ENCODE data around the gene RGL1. TPM values are rescaled to one million over a fixed set of nuclear protein-coding genes. Genes with fewer than 3 reads are reported as not detected.

The RGL1 gene
- total RNA-seq, 1 experiment from 2014 or later, result 1.3 TPM

- Histone ChIP-seq H3K9me2 (ENCODE audit: insufficient read depth) (no peaks in the 10 kb centered on the region), H2AFZ (ENCODE audit: low read depth, low read length, poor library complexity, severe bottlenecking) (no peak overlapping the region), H3K9me3 (ENCODE audit: control insufficient read depth in 1 of 2, insufficient read depth in 1 of 2, low read depth in 1 of 2, low read length in 2 of 2) (peaks cover 0 to 6% of the 10 kb centered on the region in 2 experiments; a peak in 1 of 4 replicates), H4K20me1 (ENCODE audit: insufficient read depth) (no peaks in the 10 kb centered on the region), H3K9ac (ENCODE audit: low read length) (no peak overlapping the region), H3K27me3 (ENCODE audit: insufficient read depth, low read length) (no peaks in the 10 kb centered on the region), H3K36me3 (ENCODE audit: control insufficient read depth in 1 of 2, insufficient read depth in 2 of 2, low read length in 2 of 2) (no peaks in the 10 kb centered on the region), H3K79me2 (ENCODE audit: insufficient read depth, low read length) (no peaks in the 10 kb centered on the region), H3K27ac (ENCODE audit: low read depth, low read length) (no peak overlapping the region), H3K4me2 (ENCODE audit: low read length) (no peak overlapping the region), H3K4me1 (ENCODE audit: control insufficient read depth in 1 of 2, insufficient read depth in 2 of 2, low read length in 2 of 2) (no peaks in the 10 kb centered on the region), H3K4me3 (replicated peaks in 1 of 2; ENCODE audit: low read depth in 1 of 2, low read length in 2 of 2) (no peak overlapping the region)
- TF ChIP-seq TCF7L2 (IDR thresholded peaks at IDR 0.05; ENCODE audit: borderline replicate concordance, extremely low read depth, insufficient read depth, insufficient read length), result no peak
- TF ChIP-seq, protein P1, sequence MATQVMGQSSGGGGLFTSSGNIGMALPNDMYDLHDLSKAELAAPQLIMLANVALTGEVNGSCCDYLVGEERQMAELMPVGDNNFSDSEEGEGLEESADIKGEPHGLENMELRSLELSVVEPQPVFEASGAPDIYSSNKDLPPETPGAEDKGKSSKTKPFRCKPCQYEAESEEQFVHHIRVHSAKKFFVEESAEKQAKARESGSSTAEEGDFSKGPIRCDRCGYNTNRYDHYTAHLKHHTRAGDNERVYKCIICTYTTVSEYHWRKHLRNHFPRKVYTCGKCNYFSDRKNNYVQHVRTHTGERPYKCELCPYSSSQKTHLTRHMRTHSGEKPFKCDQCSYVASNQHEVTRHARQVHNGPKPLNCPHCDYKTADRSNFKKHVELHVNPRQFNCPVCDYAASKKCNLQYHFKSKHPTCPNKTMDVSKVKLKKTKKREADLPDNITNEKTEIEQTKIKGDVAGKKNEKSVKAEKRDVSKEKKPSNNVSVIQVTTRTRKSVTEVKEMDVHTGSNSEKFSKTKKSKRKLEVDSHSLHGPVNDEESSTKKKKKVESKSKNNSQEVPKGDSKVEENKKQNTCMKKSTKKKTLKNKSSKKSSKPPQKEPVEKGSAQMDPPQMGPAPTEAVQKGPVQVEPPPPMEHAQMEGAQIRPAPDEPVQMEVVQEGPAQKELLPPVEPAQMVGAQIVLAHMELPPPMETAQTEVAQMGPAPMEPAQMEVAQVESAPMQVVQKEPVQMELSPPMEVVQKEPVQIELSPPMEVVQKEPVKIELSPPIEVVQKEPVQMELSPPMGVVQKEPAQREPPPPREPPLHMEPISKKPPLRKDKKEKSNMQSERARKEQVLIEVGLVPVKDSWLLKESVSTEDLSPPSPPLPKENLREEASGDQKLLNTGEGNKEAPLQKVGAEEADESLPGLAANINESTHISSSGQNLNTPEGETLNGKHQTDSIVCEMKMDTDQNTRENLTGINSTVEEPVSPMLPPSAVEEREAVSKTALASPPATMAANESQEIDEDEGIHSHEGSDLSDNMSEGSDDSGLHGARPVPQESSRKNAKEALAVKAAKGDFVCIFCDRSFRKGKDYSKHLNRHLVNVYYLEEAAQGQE (IDR thresholded peaks at IDR 0.05; ENCODE audit: low read depth), result no peak
- no TSS peak for BruUV-seq (replicated peaks)
- ChIA-PET CTCF (no interaction called here), RAD21 (ENCODE audit: low non-redundant PET in 1 of 2, low total read pairs in 2 of 2, uncharacterized antibody in 2 of 2, unreplicated experiment in 2 of 2) (no interaction called here), POLR2A (no interaction called here)
- intact Hi-C loops (cut with micrococcal nuclease), result no loop called here
- no peak for ATAC-seq
- no peak for DNase-seq (ENCODE audit: low read depth, low spot score)
Measured at GRCh38 chr1:183773482-183774274, 31.2 kb upstream of the RGL1 start.

DNA sequence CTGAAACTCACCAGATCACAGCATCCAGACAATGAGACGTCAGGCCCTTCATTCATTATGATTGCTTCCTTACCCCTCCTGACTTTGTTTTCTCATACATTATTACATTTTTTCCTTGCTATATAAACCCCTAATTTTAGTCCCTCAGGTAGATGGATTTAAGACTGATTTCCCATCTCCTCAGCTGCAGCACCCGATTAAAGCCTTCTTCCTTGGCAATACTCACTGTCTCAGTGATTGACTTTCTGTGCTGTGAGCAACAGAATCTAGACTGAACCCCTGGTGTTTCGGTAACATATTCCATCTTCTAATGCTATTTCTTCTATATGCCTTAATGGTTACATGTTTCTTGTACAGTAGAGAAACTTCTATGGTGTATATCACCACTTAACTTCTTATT is 30.0 kb upstream of the RGL1 start:
- Histone ChIP-seq H3K79me2 (ENCODE audit: insufficient read depth, low read length) (no peaks in the 10 kb centered on the region), H3K27me3 (ENCODE audit: insufficient read depth, low read length) (no peaks in the 10 kb centered on the region), H3K36me3 (ENCODE audit: control insufficient read depth in 1 of 2, insufficient read depth in 2 of 2, low read length in 2 of 2) (no peaks in the 10 kb centered on the region), H3K9me3 (ENCODE audit: control insufficient read depth in 1 of 2, insufficient read depth in 1 of 2, low read depth in 1 of 2, low read length in 2 of 2) (peaks cover 0 to 6% of the 10 kb centered on the region in 2 experiments; a peak in 1 of 4 replicates), H4K20me1 (ENCODE audit: insufficient read depth) (no peaks in the 10 kb centered on the region), H3K4me3 (replicated peaks in 1 of 2; ENCODE audit: low read depth in 1 of 2, low read length in 2 of 2) (no peak overlapping the region), H3K9me2 (ENCODE audit: insufficient read depth) (no peaks in the 10 kb centered on the region), H3K9ac (ENCODE audit: low read length) (no peak overlapping the region), H3K4me1 (ENCODE audit: control insufficient read depth in 1 of 2, insufficient read depth in 2 of 2, low read length in 2 of 2) (no peaks in the 10 kb centered on the region), H3K4me2 (ENCODE audit: low read length) (no peak overlapping the region), H3K27ac (ENCODE audit: low read depth, low read length) (no peak overlapping the region), H2AFZ (ENCODE audit: low read depth, low read length, poor library complexity, severe bottlenecking) (no peak overlapping the region)
- RAD21 ChIA-PET (ENCODE audit: low non-redundant PET in 1 of 2, low total read pairs in 2 of 2, uncharacterized antibody in 2 of 2, unreplicated experiment in 2 of 2), result no interaction called here
- intact Hi-C loops (cut with micrococcal nuclease), result no loop called here
- POLR2A ChIA-PET, result no interaction called here
- TF ChIP-seq, protein P2, sequence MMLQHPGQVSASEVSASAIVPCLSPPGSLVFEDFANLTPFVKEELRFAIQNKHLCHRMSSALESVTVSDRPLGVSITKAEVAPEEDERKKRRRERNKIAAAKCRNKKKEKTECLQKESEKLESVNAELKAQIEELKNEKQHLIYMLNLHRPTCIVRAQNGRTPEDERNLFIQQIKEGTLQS (IDR thresholded peaks at IDR 0.05), result no peak
- no peak for TF ChIP-seq CBX3 (IDR thresholded peaks at IDR 0.05; ENCODE audit: low read depth)
- TF ChIP-seq, protein P1 (IDR thresholded peaks at IDR 0.05; ENCODE audit: low read depth), result no peak
- TF ChIP-seq SP1 (IDR thresholded peaks at IDR 0.05; ENCODE audit: low read depth), result no peak
- no peak for TF ChIP-seq ZFX (IDR thresholded peaks at IDR 0.05)
- no peak for TF ChIP-seq RAD21 (IDR thresholded peaks at IDR 0.05; ENCODE audit: low read depth)
- no peak for TF ChIP-seq JUND (IDR thresholded peaks at IDR 0.05)
- no peak for TF ChIP-seq SIN3A (IDR thresholded peaks at IDR 0.05; ENCODE audit: low read depth)
- TF ChIP-seq FOSL1 (IDR thresholded peaks at IDR 0.05; ENCODE audit: low read depth), result no peak
- BruUV-seq (replicated peaks), result no TSS peak
- no peak for DNase-seq (ENCODE audit: low read depth, low spot score)
- ATAC-seq, result no peak
- CTCF ChIA-PET, result no interaction called here
